HG02623 (cell line): Measurements from ENCODE around the gene FBXL22.
A peak's percentile ranks its signal among the peaks of the same experiment; 100 is the strongest.

Source experiments
- ATAC-seq: cut with Tn5 transposase; IDR thresholded peaks from one replicate; pipeline ENCODE4 v1.9.1; 2021; ENCODE audit warnings: moderate library complexity; ENCODE audit not compliant: unreplicated experiment

The FBXL22 gene

GRCh38 chr15:63593705-63594671 lies 3.2 kb upstream of the FBXL22 start:
- no peak for ATAC-seq

GRCh38 chr15:63595065-63595464 lies 2.1 kb upstream of the FBXL22 start:
- ATAC-seq: no peak

DNA sequence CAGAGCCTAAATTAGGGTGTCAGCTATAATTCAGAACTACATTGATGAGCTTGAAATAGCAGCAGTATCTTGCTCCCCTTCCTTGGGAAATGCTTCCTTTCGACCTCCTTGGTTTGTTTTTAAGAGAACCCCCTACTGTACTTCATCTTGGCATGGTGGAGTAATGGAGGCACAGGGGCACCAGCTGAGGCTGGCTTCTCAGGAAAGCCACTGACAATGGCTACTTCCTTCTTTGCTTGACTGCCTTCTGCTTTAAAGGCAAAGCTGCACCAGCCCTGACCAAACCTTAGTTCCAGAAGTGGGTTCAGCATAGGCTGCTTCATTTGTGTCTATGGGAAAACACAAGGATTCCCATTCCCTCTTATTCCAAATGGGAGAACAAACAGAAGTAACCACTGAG lies 1.5 kb upstream of the FBXL22 start:
- ATAC-seq: no peak

DNA sequence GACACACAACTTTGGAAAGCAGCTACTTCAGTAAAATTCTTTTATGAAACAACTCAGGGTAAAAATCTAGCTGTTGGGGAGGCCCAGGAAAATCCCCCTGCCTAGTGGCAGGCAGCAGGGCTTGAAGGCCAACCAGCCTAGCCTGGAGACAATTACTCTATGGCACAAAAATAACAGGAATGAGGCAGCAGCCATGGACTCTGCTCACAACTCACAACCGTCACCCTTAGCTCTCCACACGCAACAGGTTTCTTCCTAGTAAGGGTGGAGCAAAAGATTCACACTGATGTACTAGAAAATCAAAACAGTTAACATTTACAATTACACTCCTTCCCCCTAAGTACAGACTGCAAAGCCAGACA lies 530 bp upstream of the FBXL22 start:
- no peak for ATAC-seq

GRCh38 chr15:63597821-63598220 lies 634 bp downstream of the FBXL22 start:
- ATAC-seq: no peak

DNA sequence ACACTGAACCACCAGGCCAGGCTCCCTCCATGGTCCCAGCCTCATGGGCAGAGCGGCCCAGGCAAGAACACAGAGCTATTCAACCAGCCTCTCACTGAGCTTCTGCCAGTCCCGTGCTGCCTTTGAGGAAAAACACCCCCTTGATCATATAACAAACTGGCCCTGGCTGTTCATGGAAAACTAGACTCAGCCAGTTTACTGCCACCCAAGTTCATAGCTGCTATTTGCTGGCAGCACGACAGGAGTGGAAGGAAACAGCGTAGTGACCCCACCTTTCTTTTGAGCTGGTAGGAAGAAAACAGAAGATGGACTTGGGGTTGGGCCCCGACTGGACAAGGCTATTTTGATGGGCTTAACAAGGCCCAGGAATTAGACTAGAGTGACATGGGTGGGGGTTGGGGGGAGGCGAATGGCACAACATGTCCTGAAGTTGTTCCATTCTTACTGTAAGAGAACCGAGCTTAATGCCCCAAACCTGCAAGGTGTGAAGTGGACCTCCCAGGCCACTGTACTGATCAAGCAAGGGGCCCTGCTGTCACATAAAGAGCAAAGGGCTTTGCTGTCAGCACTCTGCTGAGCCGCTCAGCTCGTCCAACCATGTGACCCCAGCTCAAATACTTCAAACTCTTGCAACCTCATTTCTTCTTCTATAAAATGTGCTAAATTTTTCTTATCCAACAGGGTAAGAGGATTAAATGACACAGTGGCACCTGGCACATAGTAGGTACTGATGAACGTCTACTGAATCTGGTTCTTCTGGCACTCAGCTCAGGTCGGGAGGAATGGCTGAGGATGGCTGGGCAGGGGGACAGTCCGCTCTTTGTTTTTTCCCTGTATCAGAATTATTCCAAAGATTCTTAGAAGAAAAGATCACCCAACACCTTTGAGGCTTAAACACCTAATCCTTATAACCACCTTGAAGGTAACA lies 1.6 kb downstream of the FBXL22 start:
- ATAC-seq: no peak

GRCh38 chr15:63599401-63600000 lies 2.3 kb downstream of the FBXL22 start:
- ATAC-seq: no peak

DNA sequence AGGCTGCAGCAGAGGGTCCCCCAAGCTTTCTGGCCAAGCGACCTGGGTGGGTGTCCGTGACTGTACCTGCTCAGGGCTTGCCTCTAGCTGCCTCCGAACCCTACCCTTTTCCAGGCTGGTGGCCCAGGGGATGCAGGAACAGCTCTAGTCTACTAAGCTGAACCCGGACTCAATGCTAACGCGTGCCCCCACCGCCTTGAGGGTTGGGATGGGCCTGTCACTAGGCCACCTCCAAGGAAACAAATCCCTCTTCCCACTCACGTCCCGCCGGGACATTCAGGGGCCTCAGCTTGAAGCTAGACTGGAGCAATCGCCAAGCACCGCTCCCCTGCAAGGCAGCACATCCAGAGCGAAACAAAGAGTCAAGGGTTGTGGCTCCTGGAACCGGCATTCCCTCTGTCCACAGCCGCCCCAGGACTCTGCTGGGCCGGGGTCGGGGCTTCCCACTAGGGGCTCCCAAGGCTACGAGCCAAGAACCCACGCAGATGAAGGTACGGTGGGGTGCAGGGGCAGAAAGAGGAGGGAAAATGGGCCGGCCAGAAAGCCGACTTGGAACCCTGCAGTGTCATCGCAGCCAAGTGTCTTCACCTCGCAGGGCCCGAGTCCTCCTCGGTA lies 2.9 kb downstream of the FBXL22 start:
- no peak for ATAC-seq

GRCh38 chr15:63600616-63601025 lies 3.4 kb downstream of the FBXL22 start:
- ATAC-seq: peak; percentile 58

GRCh38 chr15:63601026-63601703 lies 4.0 kb downstream of the FBXL22 start:
- peak; percentile 11 for ATAC-seq

DNA sequence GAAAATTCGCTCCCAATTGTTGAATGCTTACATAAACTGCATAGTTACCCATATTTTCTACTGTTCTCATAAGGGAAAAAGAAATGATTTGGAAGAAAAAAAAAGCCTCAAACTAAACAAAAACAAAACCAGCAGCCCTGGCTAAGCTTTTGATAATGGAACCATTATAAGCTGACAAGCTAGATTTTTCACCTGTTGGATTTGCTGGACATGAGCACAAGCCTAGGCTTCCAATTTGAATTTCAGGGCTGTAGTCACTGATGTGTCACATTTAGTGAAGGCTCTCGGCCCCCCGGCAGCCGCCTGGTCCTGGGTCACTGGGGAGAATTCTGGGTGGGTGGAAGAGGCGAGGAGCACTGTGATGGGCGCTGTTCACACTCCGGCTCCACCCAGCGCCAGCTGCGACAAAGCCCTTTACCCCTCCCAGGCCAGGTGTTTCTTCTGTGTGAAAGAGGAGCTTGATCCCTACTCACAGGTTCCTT lies 4.6 kb downstream of the FBXL22 start:
- ATAC-seq: no peak

- ATAC-seq: no peak
Measured at GRCh38 chr15:63602595-63602994, 5.4 kb downstream of the FBXL22 start.

DNA sequence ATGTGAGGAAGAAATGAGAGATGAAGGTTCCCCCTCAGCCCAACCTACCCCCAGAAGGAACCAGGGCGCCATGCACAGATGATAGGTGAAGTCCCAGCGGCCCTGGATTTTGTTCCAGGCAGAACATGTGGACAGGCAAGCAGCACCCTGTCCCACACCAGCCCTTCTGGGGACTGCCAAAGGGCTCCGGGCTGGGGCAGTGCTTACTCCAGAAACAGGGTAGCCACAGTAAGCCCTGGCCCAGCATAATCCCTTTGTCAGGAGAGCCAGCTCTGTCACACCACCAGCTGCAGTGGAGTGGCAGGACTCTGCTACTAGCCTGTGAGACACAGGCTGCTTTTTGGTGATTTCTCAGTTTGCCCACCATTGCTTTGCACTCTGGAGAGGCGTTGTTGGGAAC lies 6.3 kb downstream of the FBXL22 start:
- ATAC-seq: no peak

DNA sequence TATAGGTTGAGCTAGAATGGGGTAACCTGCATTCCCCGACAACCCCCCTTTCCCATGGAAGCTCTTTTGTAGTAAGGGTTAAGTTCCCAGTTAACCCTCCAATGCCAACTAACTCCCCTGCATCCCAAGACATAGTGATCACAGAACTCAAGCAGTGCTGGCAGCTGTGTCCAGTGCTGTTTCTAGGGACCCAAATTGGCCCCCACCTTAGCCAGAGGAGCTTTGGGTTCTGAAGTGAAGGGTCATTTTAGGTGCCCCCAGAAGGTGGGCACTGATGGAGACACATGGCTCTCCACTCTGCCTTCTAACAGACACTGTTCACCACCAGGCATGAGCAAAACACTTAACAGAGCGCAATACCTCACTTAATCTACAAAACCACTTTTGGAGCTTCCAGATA lies 7.1 kb downstream of the FBXL22 start:
- ATAC-seq: no peak

GRCh38 chr15:63605036-63605435 lies 7.8 kb downstream of the FBXL22 start:
- ATAC-seq: no peak

- no peak for ATAC-seq
Measured at GRCh38 chr15:63605816-63606215, 8.6 kb downstream of the FBXL22 start.

DNA sequence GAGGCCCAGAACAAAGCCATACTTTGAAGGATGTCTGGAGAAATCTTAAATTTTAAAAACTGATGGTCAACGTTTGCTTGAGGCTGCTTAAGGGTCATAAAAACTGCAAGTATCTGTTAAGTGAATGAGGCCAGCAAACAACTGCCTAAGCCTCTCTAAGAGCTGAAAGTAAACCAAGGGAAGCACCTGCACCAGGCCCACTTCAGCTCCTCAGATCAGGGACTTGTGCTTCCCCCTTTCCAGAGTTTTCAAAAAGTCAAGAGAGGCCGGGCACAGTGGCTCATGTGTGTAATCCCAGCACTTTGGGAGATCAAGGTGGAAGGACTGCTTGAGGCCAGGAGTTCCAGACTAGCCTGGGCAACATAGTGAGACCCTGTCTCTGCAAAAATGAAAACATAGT lies 9.1 kb downstream of the FBXL22 start:
- ATAC-seq: no peak

DNA sequence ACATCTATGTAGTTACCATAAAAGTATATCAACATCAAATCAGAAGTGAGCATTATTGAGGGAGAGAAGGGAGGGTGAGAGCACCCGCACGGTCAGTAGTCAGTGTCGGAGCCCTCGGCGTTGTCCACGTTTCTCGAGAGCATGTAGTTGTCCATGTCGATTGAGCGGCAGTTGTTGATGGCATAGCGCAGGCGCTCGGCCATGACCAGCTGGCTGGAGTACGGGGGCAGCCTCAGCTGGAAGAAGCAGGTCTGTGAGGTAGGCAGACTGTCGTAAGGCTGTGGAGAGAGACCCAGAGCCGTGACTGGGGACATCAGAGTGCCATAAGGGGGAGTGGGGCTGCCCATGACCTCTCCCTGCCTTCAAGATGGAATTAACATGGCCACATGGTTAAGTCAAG lies 11.8 kb downstream of the FBXL22 start:
- no peak for ATAC-seq

GRCh38 chr15:63609448-63609847 lies 12.3 kb downstream of the FBXL22 start:
- ATAC-seq: no peak

- ATAC-seq: no peak
Measured at GRCh38 chr15:63610209-63610841, 13.1 kb downstream of the FBXL22 start.
